Measurements from ENCODE around the gene CLECL1. TPM values are rescaled to one million over a fixed set of nuclear protein-coding genes. Genes with fewer than 3 reads are reported as not detected.

CLECL1 gene
- total RNA-seq, 1 donor from 2014 or later: 1.7 TPM

DNA sequence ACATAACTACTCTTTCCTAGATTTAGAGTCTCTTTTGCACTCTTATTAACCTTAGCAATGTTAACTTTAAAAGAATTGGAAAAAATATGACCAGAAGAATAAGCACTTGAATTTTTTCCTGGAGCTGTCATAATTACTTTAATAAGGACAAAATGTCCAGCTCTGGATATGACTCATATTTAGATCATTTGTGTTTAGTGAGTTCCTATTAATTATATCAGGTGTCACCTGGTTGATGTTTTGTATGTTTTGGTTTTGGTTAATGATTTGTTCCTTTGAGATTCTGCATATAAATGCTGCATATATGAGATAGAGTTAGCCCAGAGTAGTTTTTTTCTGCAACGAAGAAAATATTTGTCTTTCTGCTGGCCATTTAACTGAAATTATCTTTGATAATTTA is 5.1 kb downstream of the CLECL1 start:
- Histone ChIP-seq H3K4me3 (no peak overlapping the region), H3K9me3 (no peaks in the 10 kb centered on the region), H3K36me3 (no peaks in the 10 kb centered on the region), H3K4me1 (no peaks in the 10 kb centered on the region), H3K27me3 (ENCODE audit: low read depth) (no peaks in the 10 kb centered on the region), H3K27ac (no peak overlapping the region)
- DNase-seq (no peak), ATAC-seq (no peak)
- TF ChIP-seq, protein P1, sequence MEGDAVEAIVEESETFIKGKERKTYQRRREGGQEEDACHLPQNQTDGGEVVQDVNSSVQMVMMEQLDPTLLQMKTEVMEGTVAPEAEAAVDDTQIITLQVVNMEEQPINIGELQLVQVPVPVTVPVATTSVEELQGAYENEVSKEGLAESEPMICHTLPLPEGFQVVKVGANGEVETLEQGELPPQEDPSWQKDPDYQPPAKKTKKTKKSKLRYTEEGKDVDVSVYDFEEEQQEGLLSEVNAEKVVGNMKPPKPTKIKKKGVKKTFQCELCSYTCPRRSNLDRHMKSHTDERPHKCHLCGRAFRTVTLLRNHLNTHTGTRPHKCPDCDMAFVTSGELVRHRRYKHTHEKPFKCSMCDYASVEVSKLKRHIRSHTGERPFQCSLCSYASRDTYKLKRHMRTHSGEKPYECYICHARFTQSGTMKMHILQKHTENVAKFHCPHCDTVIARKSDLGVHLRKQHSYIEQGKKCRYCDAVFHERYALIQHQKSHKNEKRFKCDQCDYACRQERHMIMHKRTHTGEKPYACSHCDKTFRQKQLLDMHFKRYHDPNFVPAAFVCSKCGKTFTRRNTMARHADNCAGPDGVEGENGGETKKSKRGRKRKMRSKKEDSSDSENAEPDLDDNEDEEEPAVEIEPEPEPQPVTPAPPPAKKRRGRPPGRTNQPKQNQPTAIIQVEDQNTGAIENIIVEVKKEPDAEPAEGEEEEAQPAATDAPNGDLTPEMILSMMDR (IDR thresholded peaks at IDR 0.05): no peak
- intact Hi-C loops (cut with DNase I): no loop called here

DNA sequence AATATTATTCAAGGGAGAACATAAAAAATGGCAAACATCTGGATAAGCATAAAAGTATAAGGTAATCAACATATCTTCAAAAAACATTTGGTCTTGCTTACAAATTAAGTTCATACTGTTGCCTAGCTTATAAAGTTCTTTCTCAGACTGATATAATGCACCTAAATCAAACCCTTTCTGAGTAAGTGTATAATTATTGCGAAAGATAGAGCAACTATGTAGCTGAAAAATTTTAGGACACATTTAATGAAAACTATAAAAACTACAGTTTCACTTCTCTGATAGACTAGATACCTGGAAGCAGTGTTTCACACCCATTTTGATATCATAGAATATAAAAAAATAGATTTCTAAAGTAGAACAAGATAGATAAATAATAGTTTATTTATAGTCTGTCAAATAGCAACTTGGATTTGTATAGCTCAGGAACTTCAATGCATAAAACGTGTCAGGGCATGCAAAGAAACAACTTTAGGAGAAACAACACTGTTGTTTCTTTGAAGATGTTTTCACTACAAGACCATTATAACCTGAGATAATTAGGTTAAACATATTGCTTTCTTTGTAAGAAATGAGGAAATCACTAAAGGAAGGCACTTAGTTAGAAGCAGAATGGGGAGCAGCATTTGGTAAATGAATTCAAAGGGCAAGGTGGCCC is 7.6 kb downstream of the CLECL1 start:
- DNase-seq (no peak), ATAC-seq (no peak)
- Histone ChIP-seq H3K4me3 (no peak overlapping the region), H3K4me1 (no peaks in the 10 kb centered on the region), H3K27me3 (ENCODE audit: low read depth) (no peaks in the 10 kb centered on the region), H3K36me3 (no peaks in the 10 kb centered on the region), H3K9me3 (no peaks in the 10 kb centered on the region), H3K27ac (no peak overlapping the region)
- TF ChIP-seq, protein P1 (IDR thresholded peaks at IDR 0.05): no peak
- intact Hi-C loops (cut with DNase I): no loop called here

DNA sequence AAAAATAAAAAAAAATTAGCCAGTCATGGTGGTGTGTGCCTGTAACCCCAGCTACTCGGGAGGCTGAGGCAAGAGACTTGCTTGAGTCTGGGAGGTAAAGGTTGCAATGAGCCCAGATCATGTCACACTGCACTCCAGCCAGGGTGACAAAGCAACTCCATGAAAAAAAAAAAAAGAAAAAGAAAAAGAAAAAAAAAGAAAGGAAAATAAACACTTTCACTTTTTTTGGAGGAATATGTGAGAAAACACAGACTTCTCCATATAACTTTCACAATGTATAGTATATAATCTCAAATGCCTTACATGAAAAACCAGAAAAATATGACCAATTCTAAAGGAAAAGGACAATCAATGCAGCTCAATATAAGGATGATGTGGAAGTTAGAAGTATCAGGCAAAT is 8.9 kb downstream of the CLECL1 start:
- H3K36me3 ChIP-seq: no peaks in the 10 kb centered on the region
- ATAC-seq (no peak), DNase-seq (no peak)
- H3K27me3 ChIP-seq (ENCODE audit: low read depth): no peaks in the 10 kb centered on the region
- no peaks in the 10 kb centered on the region for H3K4me1 ChIP-seq
- no peak overlapping the region for H3K4me3 ChIP-seq
- intact Hi-C loops (cut with DNase I): no loop called here
- no peak overlapping the region for H3K27ac ChIP-seq
- no peaks in the 10 kb centered on the region for H3K9me3 ChIP-seq
- TF ChIP-seq, protein P1 (IDR thresholded peaks at IDR 0.05): no peak

DNA sequence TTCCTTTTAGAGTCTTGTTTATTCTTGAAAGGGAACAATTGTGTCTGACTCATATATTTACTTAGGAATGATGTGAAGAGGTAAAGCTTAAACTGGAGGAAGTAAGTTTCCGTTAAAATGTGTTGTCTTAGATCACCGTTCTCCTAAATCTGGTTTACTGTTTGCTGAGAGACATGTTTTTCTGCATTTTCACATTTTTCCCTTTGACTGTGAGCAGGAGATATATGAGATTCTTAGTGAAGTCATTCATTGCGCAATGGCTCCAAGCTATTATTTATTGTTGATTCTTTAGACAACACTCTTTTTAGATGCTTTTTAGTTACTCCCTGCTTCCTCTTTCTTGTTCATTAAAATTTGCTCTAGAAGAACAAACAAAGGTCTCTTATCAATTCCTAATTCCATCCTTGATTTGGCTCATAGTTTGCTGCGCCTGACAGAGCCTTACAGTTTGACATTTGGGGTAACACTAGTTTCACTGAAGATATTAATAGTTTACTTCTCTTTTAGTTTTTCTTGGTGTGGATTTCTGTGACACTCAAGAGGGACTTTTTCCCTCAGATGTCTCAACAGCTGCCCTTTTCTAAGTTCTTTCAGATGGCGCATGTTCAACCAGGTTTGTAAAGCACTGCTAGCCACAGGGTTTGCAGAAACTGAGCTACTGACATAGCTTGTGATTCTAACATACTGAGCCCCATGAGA is 11.4 kb downstream of the CLECL1 start:
- TF ChIP-seq, protein P1 (IDR thresholded peaks at IDR 0.05): no peak
- no peak for ATAC-seq
- Histone ChIP-seq H3K4me3 (no peak overlapping the region), H3K36me3 (no peaks in the 10 kb centered on the region), H3K27me3 (ENCODE audit: low read depth) (no peaks in the 10 kb centered on the region), H3K9me3 (no peaks in the 10 kb centered on the region), H3K27ac (no peak overlapping the region), H3K4me1 (no peaks in the 10 kb centered on the region)
- intact Hi-C loops (cut with DNase I): no loop called here
- DNase-seq: no peak

DNA sequence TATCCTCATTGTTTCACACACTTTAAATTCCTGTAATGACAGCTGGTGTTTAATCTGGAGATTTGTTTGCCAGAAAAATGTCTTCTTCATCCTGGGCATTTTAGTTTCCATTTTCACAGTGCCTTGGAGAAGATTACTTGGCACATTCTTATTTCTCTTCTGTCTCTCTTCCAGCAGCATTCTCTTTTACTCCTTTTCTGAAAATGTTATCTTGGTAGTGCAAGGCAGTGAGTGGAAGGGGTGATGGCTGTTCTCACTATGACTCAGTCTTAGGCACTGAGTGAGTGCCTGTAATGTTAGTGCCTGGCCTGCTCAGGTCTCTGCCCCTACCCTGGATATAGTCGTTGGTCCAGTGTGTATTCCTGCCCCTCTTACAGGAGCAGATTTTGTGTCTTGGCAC is 13.1 kb downstream of the CLECL1 start:
- no peak overlapping the region for H3K27ac ChIP-seq
- no peaks in the 10 kb centered on the region for H3K4me1 ChIP-seq
- no peaks in the 10 kb centered on the region for H3K36me3 ChIP-seq
- TF ChIP-seq, protein P1 (IDR thresholded peaks at IDR 0.05): no peak
- intact Hi-C loops (cut with DNase I): no loop called here
- no peak overlapping the region for H3K4me3 ChIP-seq
- no peaks in the 10 kb centered on the region for H3K27me3 ChIP-seq (ENCODE audit: low read depth)
- DNase-seq (no peak), ATAC-seq (no peak)
- H3K9me3 ChIP-seq: no peaks in the 10 kb centered on the region

Data from lower lobe of right lung (tissue), 2 donors.